OCI-LY7 (cell line): Measurements from ENCODE around the gene SKIC2. TPM values are rescaled to one million over a fixed set of nuclear protein-coding genes. Genes with fewer than 3 reads are reported as not detected.
"Not testable (repeated sequence)": the region's sequence is repeated elsewhere in the genome, so short reads cannot be mapped to it uniquely, and the experiment has no call there.

Experiments
- BruUV-seq: library from RNA; stranded (reverse); fragments of 400-500 nt; replicated peaks from 2 replicates; lab custom pipeline; 2021; lab: Mats Ljungman, UMichigan
- CTCF ChIA-PET: fragments of 300-600 bp; sonication (Branson Sonifier 250); formaldehyde crosslinking; loops from one replicate; lab custom pipeline; 2022; ENCODE audit warnings: antibody characterized with exemption; ENCODE audit not compliant: unreplicated experiment; lab: Charles Lee
- POLR2A ChIA-PET: fragments of 300-600 bp; sonication (Branson Sonifier 250); formaldehyde crosslinking; loops from one replicate; lab custom pipeline; 2022; ENCODE audit warnings: antibody characterized with exemption; lab: Charles Lee
- DNase-seq: peaks from one replicate; pipeline ENCODE4 v3.0.0-alpha.2; 2015; ENCODE audit warnings: low spot score
- H2AFZ ChIP-seq: fragments of 200-600 bp; sonication (generic), shearing (Covaris generic); 2 replicates; pipeline ENCODE4 v1.6.1; 2014; ENCODE audit warnings: mild to moderate bottlenecking, antibody characterized with exemption, low read length, moderate library complexity
- H3K27ac ChIP-seq: fragments of 200-600 bp; sonication (generic); 2 replicates; pipeline ENCODE4 v1.5.1; 2014; ENCODE audit warnings: mixed run types, low read depth, mild to moderate bottlenecking, moderate library complexity, low read length, inconsistent platforms; ENCODE audit not compliant: poor library complexity, severe bottlenecking
- H3K36me3 ChIP-seq: fragments of 200-600 bp; sonication (generic); 2 replicates; pipeline ENCODE4 v1.6.1; 2014; ENCODE audit warnings: mild to moderate bottlenecking, antibody characterized with exemption, low read length, moderate library complexity, mixed read lengths; ENCODE audit not compliant: insufficient read depth
- H3K4me1 ChIP-seq: fragments of 200-600 bp; sonication (generic); 2 replicates; pipeline ENCODE4 v1.5.1; 2014; ENCODE audit warnings: mild to moderate bottlenecking, low read length; ENCODE audit not compliant: insufficient read depth, poor library complexity, severe bottlenecking
- H3K4me2 ChIP-seq: fragments of 200-600 bp; sonication (generic); 2 replicates; pipeline ENCODE4 v1.6.1; 2014; ENCODE audit warnings: mild to moderate bottlenecking, low read length
- H3K4me3 ChIP-seq: fragments of 200-600 bp; sonication (generic); 2 replicates; pipeline ENCODE4 v1.5.1; 2014; ENCODE audit warnings: mild to moderate bottlenecking, low read depth, low read length; ENCODE audit not compliant: poor library complexity, severe bottlenecking
- H3K79me2 ChIP-seq: fragments of 200-600 bp; sonication (generic); 2 replicates; pipeline ENCODE4 v1.6.1; 2016; ENCODE audit warnings: low read depth, mild to moderate bottlenecking, low read length, moderate library complexity, mixed read lengths; ENCODE audit not compliant: insufficient read depth
- H3K9me2 ChIP-seq: fragments of 200-600 bp; sonication (generic); 2 replicates; pipeline ENCODE4 v1.6.1; 2016; ENCODE audit warnings: mild to moderate bottlenecking, low read length, mixed read lengths; ENCODE audit not compliant: insufficient read depth
- H3K9me3 ChIP-seq: fragments of 200-600 bp; sonication (generic); 2 replicates; pipeline ENCODE4 v1.6.1; 2014; ENCODE audit warnings: mild to moderate bottlenecking, mixed run types, low read length, mixed read lengths
- H4K20me1 ChIP-seq: fragments of 200-600 bp; sonication (generic); 2 replicates; pipeline ENCODE4 v1.6.1; 2014; ENCODE audit warnings: mild to moderate bottlenecking, antibody characterized with exemption, low read length, moderate library complexity, mixed read lengths; ENCODE audit not compliant: insufficient read depth
- intact Hi-C: fragments of 100-400 bp; cut with micrococcal nuclease; formaldehyde crosslinking; loops from one replicate; pipeline ENCODE4 v1.10.0; 2022; ENCODE audit not compliant: unreplicated experiment
- microRNA-seq: library from miRNA; unstranded; fragments of <30 nt; microRNA quantifications from one replicate; pipeline ENCODE4 v1.2.0, GENCODE V29; 2022; ENCODE audit warnings: borderline replicate concordance
- small RNA-seq: library from RNA; depleted of rRNA; stranded (forward); fragments of <200 nt; gene quantifications from one replicate; pipeline ENCODE3, GENCODE V24; 2014
- total RNA-seq, 2 experiments: library from RNA; depleted of rRNA in 1 of 2; stranded (reverse); fragments of >200 nt in 1 of 2; shearing (Covaris generic) in 1 of 2; gene quantifications; 2 replicates each; pipeline ENCODE4 v1.2.3, GENCODE V29; 2014 to 2022

SKIC2 gene
- total RNA-seq, 2 experiments from 2014 or later: 45.8 to 77.5 TPM

GRCh38 chr6:32010856-32011530 lies 52.0 kb downstream of the SKIC2 start:
- H3K4me3 ChIP-seq, DNase-seq, CTCF ChIA-PET, H3K4me2 ChIP-seq, intact Hi-C loops, H2AFZ ChIP-seq, H3K9me2 ChIP-seq, POLR2A ChIA-PET, H3K4me1 ChIP-seq, H3K9me3 ChIP-seq, BruUV-seq, H4K20me1 ChIP-seq, H3K36me3 ChIP-seq, H3K79me2 ChIP-seq, H3K27ac ChIP-seq: not testable (repeated sequence)

- H3K4me1 ChIP-seq, H3K79me2 ChIP-seq, H3K4me3 ChIP-seq, H3K36me3 ChIP-seq, H4K20me1 ChIP-seq, H3K9me3 ChIP-seq, H3K4me2 ChIP-seq, H3K9me2 ChIP-seq, BruUV-seq, H3K27ac ChIP-seq, POLR2A ChIA-PET, intact Hi-C loops, DNase-seq, H2AFZ ChIP-seq, CTCF ChIA-PET: not testable (repeated sequence)
Observed at GRCh38 chr6:32012941-32013617, 54.1 kb downstream of the SKIC2 start.

- CTCF ChIA-PET, H4K20me1 ChIP-seq, DNase-seq, H3K9me2 ChIP-seq, H3K79me2 ChIP-seq, H3K9me3 ChIP-seq, intact Hi-C loops, BruUV-seq, H3K4me1 ChIP-seq, H3K4me2 ChIP-seq, POLR2A ChIA-PET, H2AFZ ChIP-seq, H3K27ac ChIP-seq, H3K4me3 ChIP-seq, H3K36me3 ChIP-seq: not testable (repeated sequence)
Observed at GRCh38 chr6:32013738-32014137, 54.8 kb downstream of the SKIC2 start.

GRCh38 chr6:32014547-32014946 lies 55.6 kb downstream of the SKIC2 start, which contains the start of gene C4B:
C4B (plus strand) TSS chr6:32014795; CDS start chr6:32014846, 51 bp downstream.
- H2AFZ ChIP-seq, H3K9me3 ChIP-seq, DNase-seq, H3K4me3 ChIP-seq, H3K79me2 ChIP-seq, BruUV-seq, H4K20me1 ChIP-seq, H3K36me3 ChIP-seq, H3K4me2 ChIP-seq, H3K4me1 ChIP-seq, POLR2A ChIA-PET, H3K27ac ChIP-seq, intact Hi-C loops, H3K9me2 ChIP-seq, CTCF ChIA-PET: not testable (repeated sequence)

Small RNA genes within 50 kb of the gene (microRNA-seq; reads per million reads assigned to microRNA genes)
- not detected for gene MIR1236

Small RNA genes within 50 kb of the gene (small RNA-seq; reads per million reads assigned to genes)
- not detected for gene AL645922.1

Other genes with a start within 250 kb of the SKIC2 start
Only the 30 nearest of the 35 such genes appear.
- gene DDAH2, start 229.9 kb upstream of the SKIC2 start, total RNA-seq (2014; rRNA removed; shearing (Covaris generic)): 14.0 and 20.6 TPM in 2 replicates
- gene DDAH2, start 229.9 kb upstream of the SKIC2 start, total RNA-seq (2022): 20.4 and 26.4 TPM in 2 replicates
- gene CLIC1, start 222.6 kb upstream of the SKIC2 start, total RNA-seq (2014; rRNA removed; shearing (Covaris generic)): 376 and 413 TPM in 2 replicates
- 314 and 318 TPM in 2 replicates for gene CLIC1, start 222.6 kb upstream of the SKIC2 start, total RNA-seq (2022)
- 104 and 108 TPM in 2 replicates for gene MSH5, start 219.2 kb upstream of the SKIC2 start, total RNA-seq (2014; rRNA removed; shearing (Covaris generic))
- gene MSH5, start 219.2 kb upstream of the SKIC2 start, total RNA-seq (2022): 218 and 258 TPM in 2 replicates
- 31.3 and 47.1 TPM in 2 replicates for gene SAPCD1, start 196.5 kb upstream of the SKIC2 start, total RNA-seq (2014; rRNA removed; shearing (Covaris generic))
- gene SAPCD1, start 196.5 kb upstream of the SKIC2 start, total RNA-seq (2022): 53.5 and 66.8 TPM in 2 replicates
- gene VWA7, start 181.8 kb upstream of the SKIC2 start, total RNA-seq (2014; rRNA removed; shearing (Covaris generic)): 2.1 and 2.2 TPM in 2 replicates
- 3.7 and 6.5 TPM in 2 replicates for gene VWA7, start 181.8 kb upstream of the SKIC2 start, total RNA-seq (2022)
- 47.0 and 51.2 TPM in 2 replicates for gene VARS1, start 163.4 kb upstream of the SKIC2 start, total RNA-seq (2014; rRNA removed; shearing (Covaris generic))
- gene VARS1, start 163.4 kb upstream of the SKIC2 start, total RNA-seq (2022): 118 and 137 TPM in 2 replicates
- 65.2 and 78.4 TPM in 2 replicates for gene LSM2, start 152.2 kb upstream of the SKIC2 start, total RNA-seq (2014; rRNA removed; shearing (Covaris generic))
- gene LSM2, start 152.2 kb upstream of the SKIC2 start, total RNA-seq (2022): 78.0 and 82.6 TPM in 2 replicates
- gene HSPA1L, start 143.9 kb upstream of the SKIC2 start, total RNA-seq (2014; rRNA removed; shearing (Covaris generic)): 0.19 TPM in 1 of 2 replicates, not detected in the other
- gene HSPA1L, start 143.9 kb upstream of the SKIC2 start, total RNA-seq (2022): 0.15 and 0.49 TPM in 2 replicates
- 0.22 and 0.41 TPM in 2 replicates for gene HSPA1A, start 143.6 kb upstream of the SKIC2 start, total RNA-seq (2014; rRNA removed; shearing (Covaris generic))
- gene HSPA1A, start 143.6 kb upstream of the SKIC2 start, total RNA-seq (2022): 0.81 and 2.2 TPM in 2 replicates
- gene HSPA1B, start 131.4 kb upstream of the SKIC2 start, total RNA-seq (2014; rRNA removed; shearing (Covaris generic)): 160 and 177 TPM in 2 replicates
- gene HSPA1B, start 131.4 kb upstream of the SKIC2 start, total RNA-seq (2022): 40.1 and 60.9 TPM in 2 replicates
- gene NEU1, start 96.4 kb upstream of the SKIC2 start, total RNA-seq (2014; rRNA removed; shearing (Covaris generic)): 5.5 and 7.0 TPM in 2 replicates
- 10.6 and 13.4 TPM in 2 replicates for gene NEU1, start 96.4 kb upstream of the SKIC2 start, total RNA-seq (2022)
- not detected in 2 replicates for gene SLC44A4, start 80.2 kb upstream of the SKIC2 start, total RNA-seq (2014; rRNA removed; shearing (Covaris generic))
- not detected in 2 replicates for gene SLC44A4, start 80.2 kb upstream of the SKIC2 start, total RNA-seq (2022)
- gene EHMT2, start 61.5 kb upstream of the SKIC2 start, total RNA-seq (2014; rRNA removed; shearing (Covaris generic)): 49.5 and 55.1 TPM in 2 replicates
- gene EHMT2, start 61.5 kb upstream of the SKIC2 start, total RNA-seq (2022): 70.4 and 76.8 TPM in 2 replicates
- gene ZBTB12, start 57.1 kb upstream of the SKIC2 start, total RNA-seq (2014; rRNA removed; shearing (Covaris generic)): 12.8 and 17.6 TPM in 2 replicates
- gene ZBTB12, start 57.1 kb upstream of the SKIC2 start, total RNA-seq (2022): 20.2 and 21.0 TPM in 2 replicates
- gene C2, start 31.5 kb upstream of the SKIC2 start, total RNA-seq (2014; rRNA removed; shearing (Covaris generic)): 3.1 and 3.4 TPM in 2 replicates
- gene C2, start 31.5 kb upstream of the SKIC2 start, total RNA-seq (2022): 4.4 and 8.7 TPM in 2 replicates
- gene CFB, start 13.1 kb upstream of the SKIC2 start, total RNA-seq (2014; rRNA removed; shearing (Covaris generic)): 1.1 TPM in 1 of 2 replicates, not detected in the other
- gene CFB, start 13.1 kb upstream of the SKIC2 start, total RNA-seq (2022): 1.2 and 2.4 TPM in 2 replicates
- gene NELFE, start 204 bp upstream of the SKIC2 start, total RNA-seq (2014; rRNA removed; shearing (Covaris generic)): 94.8 and 134 TPM in 2 replicates
- 76.1 and 77.8 TPM in 2 replicates for gene NELFE, start 204 bp upstream of the SKIC2 start, total RNA-seq (2022)
- 34.9 and 36.5 TPM in 2 replicates for gene DXO, start 13.0 kb downstream of the SKIC2 start, total RNA-seq (2014; rRNA removed; shearing (Covaris generic))
- gene DXO, start 13.0 kb downstream of the SKIC2 start, total RNA-seq (2022): 17.5 and 28.0 TPM in 2 replicates
- 2.2 and 2.9 TPM in 2 replicates for gene C4A, start 22.9 kb downstream of the SKIC2 start, total RNA-seq (2014; rRNA removed; shearing (Covaris generic))
- gene C4A, start 22.9 kb downstream of the SKIC2 start, total RNA-seq (2022): 4.8 and 6.6 TPM in 2 replicates
- gene C4B, start 55.6 kb downstream of the SKIC2 start, total RNA-seq (2014; rRNA removed; shearing (Covaris generic)): 2.5 and 2.9 TPM in 2 replicates
- gene C4B, start 55.6 kb downstream of the SKIC2 start, total RNA-seq (2022): 3.7 and 4.2 TPM in 2 replicates
- not detected in 2 replicates for gene CYP21A2, start 79.2 kb downstream of the SKIC2 start, total RNA-seq (2014; rRNA removed; shearing (Covaris generic))
- not detected in 2 replicates for gene CYP21A2, start 79.2 kb downstream of the SKIC2 start, total RNA-seq (2022)
- gene TNXB, start 150.2 kb downstream of the SKIC2 start, total RNA-seq (2014; rRNA removed; shearing (Covaris generic)): 1.7 and 7.1 TPM in 2 replicates
- gene TNXB, start 150.2 kb downstream of the SKIC2 start, total RNA-seq (2022): 9.2 and 10.5 TPM in 2 replicates
- 44.8 and 57.7 TPM in 2 replicates for gene ATF6B, start 169.1 kb downstream of the SKIC2 start, total RNA-seq (2014; rRNA removed; shearing (Covaris generic))
- gene ATF6B, start 169.1 kb downstream of the SKIC2 start, total RNA-seq (2022): 122 and 125 TPM in 2 replicates
- gene FKBPL, start 171.1 kb downstream of the SKIC2 start, total RNA-seq (2014; rRNA removed; shearing (Covaris generic)): 10.1 and 11.6 TPM in 2 replicates
- 8.2 and 8.4 TPM in 2 replicates for gene FKBPL, start 171.1 kb downstream of the SKIC2 start, total RNA-seq (2022)
- 0.13 and 0.47 TPM in 2 replicates for gene PRRT1, start 192.8 kb downstream of the SKIC2 start, total RNA-seq (2014; rRNA removed; shearing (Covaris generic))
- gene PRRT1, start 192.8 kb downstream of the SKIC2 start, total RNA-seq (2022): 2.4 and 3.5 TPM in 2 replicates
- 111 and 130 TPM in 2 replicates for gene PPT2, start 195.0 kb downstream of the SKIC2 start, total RNA-seq (2014; rRNA removed; shearing (Covaris generic))
- gene PPT2, start 195.0 kb downstream of the SKIC2 start, total RNA-seq (2022): 34.1 and 39.0 TPM in 2 replicates
- 7.4 and 11.4 TPM in 2 replicates for gene EGFL8, start 205.4 kb downstream of the SKIC2 start, total RNA-seq (2014; rRNA removed; shearing (Covaris generic))
- 21.6 and 23.0 TPM in 2 replicates for gene EGFL8, start 205.4 kb downstream of the SKIC2 start, total RNA-seq (2022)
- gene AGPAT1, start 216.9 kb downstream of the SKIC2 start, total RNA-seq (2014; rRNA removed; shearing (Covaris generic)): 18.0 and 24.5 TPM in 2 replicates
- gene AGPAT1, start 216.9 kb downstream of the SKIC2 start, total RNA-seq (2022): 28.1 and 30.1 TPM in 2 replicates
- 51.3 and 59.9 TPM in 2 replicates for gene RNF5, start 219.2 kb downstream of the SKIC2 start, total RNA-seq (2014; rRNA removed; shearing (Covaris generic))
- gene RNF5, start 219.2 kb downstream of the SKIC2 start, total RNA-seq (2022): 50.6 and 56.1 TPM in 2 replicates
- gene AGER, start 225.1 kb downstream of the SKIC2 start, total RNA-seq (2014; rRNA removed; shearing (Covaris generic)): 6.6 and 6.7 TPM in 2 replicates
- gene AGER, start 225.1 kb downstream of the SKIC2 start, total RNA-seq (2022): 26.9 and 29.9 TPM in 2 replicates